H1 (cell line): ENCODE data around the gene BSCL2. TPM values are rescaled to one million over a fixed set of nuclear protein-coding genes. Genes with fewer than 3 reads are reported as not detected.

ENCODE experiments used
- CTCF ChIA-PET: fragments of 300-600 bp; sonication (Branson Sonifier 250); formaldehyde crosslinking; loops from one replicate; lab custom pipeline; 2021; ENCODE audit not compliant: partially characterized antibody; lab: Charles Lee
- POLR2A ChIA-PET: fragments of 300-600 bp; sonication (Branson Sonifier 250); formaldehyde crosslinking; loops from one replicate; lab custom pipeline; 2021; ENCODE audit warnings: inconsistent platforms; ENCODE audit not compliant: partially characterized antibody; lab: Charles Lee
- DNase-seq, 2 experiments: peaks; one replicate each; pipeline versions ENCODE4 v3.0.0 to v3.0.0-alpha.2; 2010 to 2022; ENCODE audit warnings: low spot score in 2 of 2, low read depth in 1 of 2, mixed read lengths in 1 of 2
- FAIRE-seq: peaks from 2 replicates; lab custom pipeline; 2011; peaks lifted over from hg19 to GRCh38; lab: Jason Lieb, UNC
- H2AFZ ChIP-seq: 2 replicates; pipeline ENCODE4 v1.8.1; 2012; ENCODE audit warnings: low read length, inconsistent platforms
- H2AK5ac ChIP-seq: 2 replicates; pipeline ENCODE4 v1.6.1; 2013; ENCODE audit warnings: low read depth, low read length
- H2BK120ac ChIP-seq: replicated peaks from 2 replicates; pipeline ENCODE3; 2013; ENCODE audit warnings: low read depth, low read length, inconsistent platforms
- H2BK12ac ChIP-seq: 2 replicates; pipeline ENCODE4 v1.6.1; 2013; ENCODE audit warnings: low read depth, low read length
- H2BK15ac ChIP-seq: 2 replicates; pipeline ENCODE4 v1.6.1; 2013; ENCODE audit warnings: low read length
- H2BK20ac ChIP-seq: 2 replicates; pipeline ENCODE4 v1.6.1; 2013; ENCODE audit warnings: low read length
- H2BK5ac ChIP-seq: 2 replicates; pipeline ENCODE4 v1.6.1; 2013; ENCODE audit warnings: low read depth, low read length
- H3K14ac ChIP-seq: 2 replicates; pipeline ENCODE4 v1.6.1; 2013; ENCODE audit warnings: inconsistent platforms; ENCODE audit not compliant: insufficient read length
- H3K18ac ChIP-seq: 2 replicates; pipeline ENCODE4 v1.6.1; 2013; ENCODE audit warnings: low read length; ENCODE audit errors: extremely low read depth
- H3K23ac ChIP-seq: 2 replicates; pipeline ENCODE4 v1.6.1; 2013; ENCODE audit warnings: inconsistent platforms; ENCODE audit not compliant: insufficient read length
- H3K23me2 ChIP-seq: 2 replicates; pipeline ENCODE4 v1.6.1; 2013; ENCODE audit warnings: low read depth, low read length
- H3K27ac ChIP-seq: 2 replicates; pipeline ENCODE4 v1.6.1; 2011; ENCODE audit warnings: low read depth, low read length, inconsistent platforms
- H3K27me3 ChIP-seq, 4 experiments: replicated peaks in 1 of 4; 1 replicate in 1 of 4; 2 replicates in 3 of 4; pipeline versions ENCODE4 v1.6.1 to v1.8.1; 2011 to 2013; ENCODE audit warnings: low read length in 3 of 4, mild to moderate bottlenecking in 3 of 4, inconsistent platforms in 2 of 4, mixed read lengths in 2 of 4, moderate library complexity in 1 of 4; ENCODE audit not compliant: control insufficient read depth in 3 of 4, insufficient read depth in 3 of 4; ENCODE audit errors: extremely low read depth in 1 of 4
- H3K36me3 ChIP-seq, 4 experiments: 2 replicates each; pipeline versions ENCODE4 v1.6.1 to v1.8.1; 2011 to 2013; ENCODE audit warnings: mild to moderate bottlenecking in 4 of 4, low read length in 3 of 4, moderate library complexity in 2 of 4, control low read depth in 1 of 4, inconsistent platforms in 1 of 4; ENCODE audit not compliant: insufficient read depth in 4 of 4, control insufficient read depth in 2 of 4
- H3K4ac ChIP-seq: replicated peaks from 2 replicates; pipeline ENCODE3; 2013; ENCODE audit warnings: low read length, low read depth, mixed read lengths, inconsistent platforms; ENCODE audit not compliant: insufficient read length
- H3K4me1 ChIP-seq, 4 experiments: replicated peaks in 1 of 4; 1 replicate in 1 of 4; 2 replicates in 3 of 4; pipeline versions ENCODE4 v1.6.1 to v1.8.1; 2011 to 2013; ENCODE audit warnings: low read length in 3 of 4, inconsistent platforms in 2 of 4, mixed read lengths in 1 of 4; ENCODE audit not compliant: insufficient read depth in 4 of 4, control insufficient read depth in 3 of 4
- H3K4me2 ChIP-seq, 2 experiments: 2 replicates each; pipeline versions ENCODE4 v1.6.1 to v1.8.1; 2011 to 2013; ENCODE audit warnings: low read depth in 2 of 2, low read length in 2 of 2, control low read depth in 1 of 2, inconsistent platforms in 1 of 2, mild to moderate bottlenecking in 1 of 2; ENCODE audit not compliant: insufficient read depth in 1 of 2
- H3K4me3 ChIP-seq, 4 experiments: fragments of 200-600, 300-600 bp in 1 of 4; sonication (generic), shearing (Covaris generic), sonication (Bioruptor Twin) in 1 of 4; 2 replicates each; pipeline versions ENCODE4 v1.5.1 to v1.8.1; 2011 to 2016; ENCODE audit warnings: low read length in 4 of 4, low read depth in 3 of 4, control low read depth in 2 of 4, inconsistent platforms in 2 of 4, mild to moderate bottlenecking in 2 of 4, mixed read lengths in 1 of 4, moderate library complexity in 1 of 4; ENCODE audit not compliant: insufficient read depth in 2 of 4; ENCODE audit errors: extremely low read depth in 1 of 4
- H3K56ac ChIP-seq: replicated peaks from 2 replicates; pipeline ENCODE3; 2013; ENCODE audit warnings: low read depth, mild to moderate bottlenecking, mixed read lengths, low read length, inconsistent platforms; ENCODE audit not compliant: insufficient read length
- H3K79me1 ChIP-seq: 2 replicates; pipeline ENCODE4 v1.6.1; 2013; ENCODE audit warnings: low read depth, low read length, control low read depth
- H3K79me2 ChIP-seq, 2 experiments: 2 replicates each; pipeline versions ENCODE4 v1.6.1 to v1.8.1; 2012 to 2013; ENCODE audit warnings: low read length in 2 of 2, mild to moderate bottlenecking in 2 of 2, inconsistent platforms in 1 of 2; ENCODE audit not compliant: insufficient read depth in 2 of 2, control insufficient read depth in 1 of 2
- H3K9ac ChIP-seq, 4 experiments: replicated peaks in 1 of 4; 1 replicate in 1 of 4; 2 replicates in 3 of 4; pipeline versions ENCODE4 v1.6.1 to v1.8.1; 2011 to 2013; ENCODE audit warnings: low read depth in 3 of 4, low read length in 3 of 4, control low read depth in 2 of 4, mild to moderate bottlenecking in 2 of 4, moderate library complexity in 2 of 4, inconsistent platforms in 1 of 4; ENCODE audit errors: extremely low read depth in 1 of 4
- H3K9me3 ChIP-seq, 2 experiments: 2 replicates each; pipeline versions ENCODE4 v1.6.1 to v1.8.1; 2012 to 2013; ENCODE audit warnings: mild to moderate bottlenecking in 2 of 2, moderate library complexity in 2 of 2, control low read depth in 1 of 2, inconsistent platforms in 1 of 2, low read depth in 1 of 2, low read length in 1 of 2, mixed read lengths in 1 of 2; ENCODE audit not compliant: insufficient read depth in 2 of 2
- H4K20me1 ChIP-seq, 2 experiments: replicated peaks in 1 of 2; 2 replicates each; pipeline versions ENCODE3 to v1.8.1; 2011 to 2013; ENCODE audit warnings: inconsistent platforms in 2 of 2, low read length in 2 of 2, mild to moderate bottlenecking in 1 of 2; ENCODE audit not compliant: insufficient read depth in 2 of 2, control insufficient read depth in 1 of 2
- H4K5ac ChIP-seq: 2 replicates; pipeline ENCODE4 v1.6.1; 2013; ENCODE audit warnings: low read length, low read depth, mixed read lengths, inconsistent platforms; ENCODE audit not compliant: insufficient read length
- H4K8ac ChIP-seq: 2 replicates; pipeline ENCODE4 v1.8.0; 2013; ENCODE audit warnings: mild to moderate bottlenecking, moderate library complexity, low read length, inconsistent platforms; ENCODE audit not compliant: insufficient read depth; ENCODE audit errors: extremely low read depth
- H4K91ac ChIP-seq: replicated peaks from 2 replicates; pipeline ENCODE3; 2013; ENCODE audit warnings: low read length, mixed read lengths, inconsistent platforms; ENCODE audit not compliant: insufficient read length
- CBX8 ChIP-seq: fragments of 300-800, 300-1000 bp; sonication (generic); IDR thresholded peaks from 2 replicates; pipeline ENCODE4 v1.7.1; 2016; ENCODE audit warnings: low read depth, low read length, borderline replicate concordance
- CHD1 ChIP-seq: IDR thresholded peaks from 2 replicates; pipeline ENCODE4 v1.6.1; 2012; ENCODE audit warnings: low read depth, low read length, improper control_type of control experiment
- JUND ChIP-seq: IDR thresholded peaks from 2 replicates; pipeline ENCODE4 v1.6.1; 2011; ENCODE audit warnings: mild to moderate bottlenecking, improper control_type of control experiment, low read length
- MAFK ChIP-seq: IDR thresholded peaks from 2 replicates; pipeline ENCODE4 v1.6.1; 2012; ENCODE audit warnings: low read depth, mild to moderate bottlenecking, improper control_type of control experiment, low read length
- PHF8 ChIP-seq: fragments of 200-600 bp; sonication (generic); conservative IDR thresholded peaks from 2 replicates; pipeline ENCODE4 v1.7.1; 2012; ENCODE audit warnings: low read depth, mild to moderate bottlenecking, inconsistent platforms, low read length, moderate library complexity
- RAD21 ChIP-seq, 2 experiments: IDR thresholded peaks in 1 of 2; conservative IDR thresholded peaks in 1 of 2; 2 replicates each; pipeline ENCODE4 v1.6.1; 2011; ENCODE audit warnings: low read depth in 2 of 2, low read length in 2 of 2, improper control_type of control experiment in 1 of 2, inconsistent platforms in 1 of 2, mild to moderate bottlenecking in 1 of 2, moderate library complexity in 1 of 2
- SIX5 ChIP-seq: IDR thresholded peaks from 2 replicates; pipeline ENCODE4 v1.6.1; 2011; ENCODE audit warnings: mild to moderate bottlenecking, low read depth, low read length
- WGBS, 2 experiments: shearing (Covaris generic) in 1 of 2; methylation state at CpG; one replicate each; pipeline versions ENCODE4 v1.1.6 to v1.1.7; 2013 to 2015; ENCODE audit warnings: low lambda C conversion rate in 2 of 2, mixed read lengths in 2 of 2, inconsistent platforms in 1 of 2, low coverage in 1 of 2, missing lambda C conversion rate in 1 of 2; ENCODE audit not compliant: insufficient replicate concordance in 2 of 2, insufficient coverage in 1 of 2, insufficient read length in 1 of 2; ENCODE audit errors: extremely low coverage in 1 of 2, missing lambda C conversion rate in 1 of 2; 5-methylcytosine and 5-hydroxymethylcytosine counted together
- polyA plus RNA-seq, 7 experiments: library from polyadenylated mRNA; depleted of rRNA in 3 of 7; stranded (reverse) in 5 of 7; unstranded in 2 of 7; fragments of >200 nt in 5 of 7; fragments of 200-250 nt in 2 of 7; gene quantifications; 1 replicate in 5 of 7; 2 replicates in 1 of 7; 4 replicates in 1 of 7; pipeline versions ENCODE4 v1.2.1 to v1.2.3, GENCODE V29; 2011 to 2013; ENCODE audit warnings: missing spikeins in 2 of 7, mixed read lengths in 2 of 7
- total RNA-seq: library from RNA; stranded (reverse); fragmentation: NEBNext Ultra II Directional; extraction: Animal tissue kit (Norgen Biotek cat#: 25700); gene quantifications from 2 replicates; pipeline ENCODE4 v1.2.1, GENCODE V29; 2021
- TF ChIP-seq, protein P1 (sequence below): IDR thresholded peaks from 2 replicates; pipeline ENCODE4 v1.6.1; 2012; ENCODE audit warnings: inconsistent platforms
- TF ChIP-seq, protein P2 (sequence below): IDR thresholded peaks from 2 replicates; pipeline ENCODE4 v1.6.1; 2012; ENCODE audit warnings: low read length, inconsistent platforms

BSCL2 gene
- total and polyA plus RNA-seq, 2 of the 8 experiments (the other 6 are each of a cell fraction or from before 2014, with no cell fraction given), result 59.5 to 264 TPM

GRCh38 chr11:62680825-62681240 is 26.4 kb downstream of the BSCL2 start:
- Histone ChIP-seq H3K4me3 (no peak overlapping the region), H4K5ac (no peak overlapping the region), H3K4me1 (peaks cover 2 to 8% (median 4%) of the 10 kb centered on the region in 4 experiments; a peak in 4 of 7 replicates), H3K9me3 (no peaks in the 10 kb centered on the region), H2BK5ac (no peak overlapping the region), H3K18ac (no peak overlapping the region), H3K14ac (no peak overlapping the region), H3K23me2 (peaks cover 3% of the 10 kb centered on the region; the same call in 1 of the 2 replicates), H3K4ac (no peak overlapping the region), H3K56ac (no peak overlapping the region), H3K79me2 (peaks cover 0 to 14% of the 10 kb centered on the region in 2 experiments; a peak in 2 of 4 replicates), H2BK12ac (no peak overlapping the region), H3K23ac (no peak overlapping the region), H3K27me3 (no peaks in the 10 kb centered on the region), H3K79me1 (peaks cover 2% of the 10 kb centered on the region), H3K4me2 (no peak overlapping the region), H4K91ac (no peak overlapping the region), H2BK20ac (no peak overlapping the region), H3K27ac (no peak overlapping the region), H4K8ac (peak overlapping the region; percentile 76; the same call in 1 of the 2 replicates), H3K9ac (no peak overlapping the region), H4K20me1 (peaks cover 0 to 1% of the 10 kb centered on the region in 2 experiments), H2BK15ac (no peak overlapping the region), H2AK5ac (no peak overlapping the region), H2AFZ (no peak overlapping the region), H2BK120ac (no peak overlapping the region), H3K36me3 (peaks cover 5 to 17% (median 7%) of the 10 kb centered on the region in 4 experiments; a peak in 5 of 8 replicates)
- FAIRE-seq (no peak), DNase-seq (no peak)
- WGBS, 2 experiments, result 88% methylated on average over 4 of the region's 4 CpGs; no CpG with 5 or more reads in 1 of the 2 experiments
- ChIA-PET POLR2A (interaction anchor here (0.6 to 61.4 kb wide), 13 partner anchors 11 to 200 kb away, joined by 3 to 2041 read pairs (median 5); partner anchors contain the start of genes BSCL2, C11orf98, CSKMT and EEF1G), CTCF (interaction anchor here (0.6 to 8.2 kb wide), 18 partner anchors 9 to 1987 kb away, joined by 3 to 114 read pairs (median 5); partner anchors contain the start of genes BSCL2, C11orf98, GNG3 and LBHD1)
- no peak for TF ChIP-seq SIX5
- TF ChIP-seq MAFK, result no peak
- TF ChIP-seq, protein P1, sequence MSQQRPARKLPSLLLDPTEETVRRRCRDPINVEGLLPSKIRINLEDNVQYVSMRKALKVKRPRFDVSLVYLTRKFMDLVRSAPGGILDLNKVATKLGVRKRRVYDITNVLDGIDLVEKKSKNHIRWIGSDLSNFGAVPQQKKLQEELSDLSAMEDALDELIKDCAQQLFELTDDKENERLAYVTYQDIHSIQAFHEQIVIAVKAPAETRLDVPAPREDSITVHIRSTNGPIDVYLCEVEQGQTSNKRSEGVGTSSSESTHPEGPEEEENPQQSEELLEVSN, result no peak
- TF ChIP-seq, protein P2, sequence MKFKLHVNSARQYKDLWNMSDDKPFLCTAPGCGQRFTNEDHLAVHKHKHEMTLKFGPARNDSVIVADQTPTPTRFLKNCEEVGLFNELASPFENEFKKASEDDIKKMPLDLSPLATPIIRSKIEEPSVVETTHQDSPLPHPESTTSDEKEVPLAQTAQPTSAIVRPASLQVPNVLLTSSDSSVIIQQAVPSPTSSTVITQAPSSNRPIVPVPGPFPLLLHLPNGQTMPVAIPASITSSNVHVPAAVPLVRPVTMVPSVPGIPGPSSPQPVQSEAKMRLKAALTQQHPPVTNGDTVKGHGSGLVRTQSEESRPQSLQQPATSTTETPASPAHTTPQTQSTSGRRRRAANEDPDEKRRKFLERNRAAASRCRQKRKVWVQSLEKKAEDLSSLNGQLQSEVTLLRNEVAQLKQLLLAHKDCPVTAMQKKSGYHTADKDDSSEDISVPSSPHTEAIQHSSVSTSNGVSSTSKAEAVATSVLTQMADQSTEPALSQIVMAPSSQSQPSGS, result no peak
- no peak for TF ChIP-seq PHF8
- TF ChIP-seq CHD1, result no peak
- TF ChIP-seq CBX8, result no peak
- peak; percentile 27 to 33; a peak in 2 of 4 replicates for TF ChIP-seq RAD21 (IDR thresholded peaks at IDR 0.05 in 1 of 2, conservative IDR thresholded peaks at IDR 0.05 in 1 of 2; ENCODE audit: low read depth in 2 of 2, low read length in 2 of 2)
- TF ChIP-seq JUND, result no peak
